ENCODE measurements around the gene PFKP.

PFKP gene

GRCh38 chr10:3139216-3139910 is 72.0 kb downstream of the PFKP start:
- no peak for TF ChIP-seq CTCF (IDR thresholded peaks at IDR 0.05)

GRCh38 chr10:3140280-3140679 is 72.9 kb downstream of the PFKP start:
- no peak for TF ChIP-seq CTCF (IDR thresholded peaks at IDR 0.05)

- TF ChIP-seq CTCF (IDR thresholded peaks at IDR 0.05), result no peak
These were observed 74.1 kb downstream of the PFKP start for GRCh38 chr10:3141351-3142005.

GRCh38 chr10:3142146-3142875 is 75.0 kb downstream of the PFKP start:
- TF ChIP-seq CTCF (IDR thresholded peaks at IDR 0.05), result no peak

GRCh38 chr10:3143366-3143765 is 76.0 kb downstream of the PFKP start:
- no peak for TF ChIP-seq CTCF (IDR thresholded peaks at IDR 0.05)

GRCh38 chr10:3143791-3144434 is 76.6 kb downstream of the PFKP start:
- no peak for TF ChIP-seq CTCF (IDR thresholded peaks at IDR 0.05)

GRCh38 chr10:3145366-3145765 is 78.0 kb downstream of the PFKP start:
- TF ChIP-seq CTCF (IDR thresholded peaks at IDR 0.05), result no peak
